OCI-LY1 (cell line): ENCODE data around the gene BBS9.

ENCODE experiments used
- H2AFZ ChIP-seq: fragments of 200-600 bp; sonication (generic), shearing (Covaris generic); 2 replicates; pipeline ENCODE4 v1.6.0; 2014; ENCODE audit warnings: antibody characterized with exemption, mild to moderate bottlenecking, low read length
- H3F3A ChIP-seq: fragments of 200-600 bp; sonication (generic), shearing (Covaris generic); 2 replicates; pipeline ENCODE4 v1.6.0; 2014; ENCODE audit warnings: mild to moderate bottlenecking, antibody characterized with exemption, low read length, moderate library complexity; ENCODE audit not compliant: insufficient read depth
- H3K27ac ChIP-seq: fragments of 200-600 bp; sonication (generic); 2 replicates; pipeline ENCODE4 v1.5.1; 2014; ENCODE audit warnings: low read length, mixed run types, mild to moderate bottlenecking, low read depth; ENCODE audit not compliant: poor library complexity, severe bottlenecking
- H3K27me3 ChIP-seq: fragments of 200-600 bp; sonication (generic); 2 replicates; pipeline ENCODE4 v1.6.0; 2014; ENCODE audit warnings: antibody characterized with exemption, mild to moderate bottlenecking, low read length, moderate library complexity; ENCODE audit not compliant: insufficient read depth
- H3K36me3 ChIP-seq: fragments of 200-600 bp; sonication (generic); 2 replicates; pipeline ENCODE4 v1.6.1; 2014; ENCODE audit warnings: mild to moderate bottlenecking, antibody characterized with exemption, low read length, moderate library complexity, mixed read lengths; ENCODE audit not compliant: insufficient read depth
- H3K4me1 ChIP-seq: fragments of 200-600 bp; sonication (generic); 2 replicates; pipeline ENCODE4 v1.5.1; 2014; ENCODE audit warnings: mild to moderate bottlenecking, low read length, moderate library complexity; ENCODE audit not compliant: insufficient read depth, severe bottlenecking
- H3K4me2 ChIP-seq: fragments of 200-600 bp; sonication (generic), shearing (Covaris generic); 2 replicates; pipeline ENCODE4 v1.6.1; 2014; ENCODE audit warnings: low read length
- H3K4me3 ChIP-seq: fragments of 200-600 bp; sonication (generic); 2 replicates; pipeline ENCODE4 v1.5.1; 2014; ENCODE audit warnings: low read length, low read depth, mild to moderate bottlenecking, mixed read lengths; ENCODE audit not compliant: poor library complexity, severe bottlenecking
- H3K79me2 ChIP-seq: fragments of 200-600 bp; shearing (Covaris generic); 2 replicates; pipeline ENCODE4 v1.6.1; 2016; ENCODE audit warnings: mixed run types, low read length, mixed read lengths; ENCODE audit not compliant: insufficient read depth
- H3K9ac ChIP-seq: fragments of 200-600 bp; sonication (generic), shearing (Covaris generic); 2 replicates; pipeline ENCODE4 v1.6.1; 2014; ENCODE audit warnings: mild to moderate bottlenecking, low read length, mixed read lengths
- H3K9me2 ChIP-seq: fragments of 200-600 bp; sonication (generic), shearing (Covaris generic); 2 replicates; pipeline ENCODE4 v1.6.1; 2014; ENCODE audit warnings: low read depth, mild to moderate bottlenecking, low read length, mixed read lengths
- H3K9me3 ChIP-seq: fragments of 200-600 bp; shearing (Covaris generic); 2 replicates; pipeline ENCODE4 v1.6.1; 2014; ENCODE audit warnings: low read length, mixed read lengths
- H4K20me1 ChIP-seq: fragments of 200-600 bp; sonication (generic), shearing (Covaris generic); 2 replicates; pipeline ENCODE4 v1.6.0; 2016; ENCODE audit warnings: mild to moderate bottlenecking, low read length; ENCODE audit not compliant: insufficient read depth
- EZH2 ChIP-seq: fragments of 200-600 bp; sonication (generic), shearing (Covaris generic); IDR thresholded peaks from 2 replicates; pipeline ENCODE4 v1.8.0; 2017; ENCODE audit warnings: borderline replicate concordance, mixed run types, mild to moderate bottlenecking, antibody characterized with exemption, low read length, moderate library complexity, mixed read lengths
- TF ChIP-seq, protein P1 (sequence below): fragments of 200-600 bp; sonication (generic), shearing (Covaris generic); IDR thresholded peaks from 2 replicates; pipeline ENCODE4 v1.5.1; 2017; ENCODE audit warnings: mild to moderate bottlenecking, antibody characterized with exemption, low read length, moderate library complexity, mixed read lengths

BBS9 gene

DNA sequence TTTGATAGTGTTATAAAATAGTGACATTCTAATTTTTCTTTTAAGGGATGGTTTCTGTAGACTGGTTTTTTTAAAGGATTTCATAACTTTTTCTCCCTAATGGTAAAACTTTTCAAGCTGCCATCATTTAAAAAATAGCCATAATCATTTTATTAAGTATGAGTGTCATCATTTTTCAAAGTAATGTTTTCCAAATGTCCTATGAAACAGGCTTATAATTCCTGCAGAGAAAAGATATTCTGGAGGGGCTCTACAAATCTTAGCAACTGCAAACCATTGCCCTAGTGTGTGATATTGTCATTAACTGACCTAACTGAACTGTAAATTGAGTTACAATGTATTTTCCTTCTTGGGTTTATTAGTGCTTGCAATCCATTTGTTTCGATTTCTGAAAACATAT, 226.0 kb downstream of the BBS9 start:
- Histone ChIP-seq H3K79me2 (no peaks in the 10 kb centered on the region), H3K4me1 (no peaks in the 10 kb centered on the region), H3K36me3 (no peaks in the 10 kb centered on the region), H4K20me1 (no peaks in the 10 kb centered on the region), H3K27ac (no peak overlapping the region), H3F3A (no peaks in the 10 kb centered on the region), H3K27me3 (no peaks in the 10 kb centered on the region), H3K4me3 (no peak overlapping the region), H3K9ac (no peak overlapping the region), H3K4me2 (no peak overlapping the region), H2AFZ (no peak overlapping the region), H3K9me3 (no peaks in the 10 kb centered on the region), H3K9me2 (no peaks in the 10 kb centered on the region; the same call in 1 of the 2 replicates)
- TF ChIP-seq, protein P1, sequence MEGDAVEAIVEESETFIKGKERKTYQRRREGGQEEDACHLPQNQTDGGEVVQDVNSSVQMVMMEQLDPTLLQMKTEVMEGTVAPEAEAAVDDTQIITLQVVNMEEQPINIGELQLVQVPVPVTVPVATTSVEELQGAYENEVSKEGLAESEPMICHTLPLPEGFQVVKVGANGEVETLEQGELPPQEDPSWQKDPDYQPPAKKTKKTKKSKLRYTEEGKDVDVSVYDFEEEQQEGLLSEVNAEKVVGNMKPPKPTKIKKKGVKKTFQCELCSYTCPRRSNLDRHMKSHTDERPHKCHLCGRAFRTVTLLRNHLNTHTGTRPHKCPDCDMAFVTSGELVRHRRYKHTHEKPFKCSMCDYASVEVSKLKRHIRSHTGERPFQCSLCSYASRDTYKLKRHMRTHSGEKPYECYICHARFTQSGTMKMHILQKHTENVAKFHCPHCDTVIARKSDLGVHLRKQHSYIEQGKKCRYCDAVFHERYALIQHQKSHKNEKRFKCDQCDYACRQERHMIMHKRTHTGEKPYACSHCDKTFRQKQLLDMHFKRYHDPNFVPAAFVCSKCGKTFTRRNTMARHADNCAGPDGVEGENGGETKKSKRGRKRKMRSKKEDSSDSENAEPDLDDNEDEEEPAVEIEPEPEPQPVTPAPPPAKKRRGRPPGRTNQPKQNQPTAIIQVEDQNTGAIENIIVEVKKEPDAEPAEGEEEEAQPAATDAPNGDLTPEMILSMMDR, result no peak
- no peak for TF ChIP-seq EZH2

GRCh38 chr7:33356336-33356735, 227.0 kb downstream of the BBS9 start:
- H3K4me1 ChIP-seq, result no peaks in the 10 kb centered on the region
- H4K20me1 ChIP-seq, result no peaks in the 10 kb centered on the region
- no peaks in the 10 kb centered on the region for H3F3A ChIP-seq

DNA sequence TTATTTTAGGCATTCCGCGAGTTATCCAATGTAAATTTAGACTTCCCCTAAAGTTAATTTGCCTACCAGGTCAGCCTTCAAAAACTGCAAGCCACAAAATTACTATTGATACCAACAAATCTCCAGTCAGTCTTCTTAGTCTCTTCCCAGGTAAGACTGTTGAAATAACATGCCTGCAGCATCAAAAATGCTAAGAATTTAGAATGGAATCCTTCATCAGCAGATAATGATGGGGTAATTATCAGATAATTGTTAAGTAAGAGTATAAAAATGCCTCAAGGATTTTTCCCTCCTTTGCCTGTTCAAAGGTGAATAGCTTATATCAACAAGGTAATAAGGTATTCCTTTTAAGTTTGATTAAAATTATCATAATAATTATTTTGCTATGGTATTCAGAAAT, 228.5 kb downstream of the BBS9 start:
- Histone ChIP-seq H3K27ac (no peak overlapping the region), H3K9ac (no peak overlapping the region), H3K36me3 (no peaks in the 10 kb centered on the region), H3K9me2 (no peaks in the 10 kb centered on the region; the same call in 1 of the 2 replicates), H3K4me3 (no peak overlapping the region), H4K20me1 (no peaks in the 10 kb centered on the region), H3K9me3 (no peaks in the 10 kb centered on the region), H3K27me3 (no peaks in the 10 kb centered on the region), H3F3A (no peaks in the 10 kb centered on the region), H3K4me1 (no peaks in the 10 kb centered on the region), H3K4me2 (no peak overlapping the region), H2AFZ (no peak overlapping the region), H3K79me2 (no peaks in the 10 kb centered on the region)
- no peak for TF ChIP-seq EZH2
- TF ChIP-seq, protein P1, result no peak

More at GRCh38 chr7:33356336-33356735, 227.0 kb downstream of the BBS9 start:
- Histone ChIP-seq H3K9me3 (no peaks in the 10 kb centered on the region), H3K27ac (no peak overlapping the region), H3K9me2 (no peaks in the 10 kb centered on the region; the same call in 1 of the 2 replicates), H3K79me2 (no peaks in the 10 kb centered on the region), H3K36me3 (no peaks in the 10 kb centered on the region), H3K9ac (no peak overlapping the region), H3K4me3 (no peak overlapping the region), H2AFZ (no peak overlapping the region), H3K4me2 (no peak overlapping the region), H3K27me3 (no peaks in the 10 kb centered on the region)
- TF ChIP-seq EZH2, result no peak
- TF ChIP-seq, protein P1, result no peak
